ENCODE data around the gene SLC25A1.
"Not testable (repeated sequence)": the region's sequence is repeated elsewhere in the genome, so short reads cannot be mapped to it uniquely, and the experiment has no call there.

The SLC25A1 gene

DNA sequence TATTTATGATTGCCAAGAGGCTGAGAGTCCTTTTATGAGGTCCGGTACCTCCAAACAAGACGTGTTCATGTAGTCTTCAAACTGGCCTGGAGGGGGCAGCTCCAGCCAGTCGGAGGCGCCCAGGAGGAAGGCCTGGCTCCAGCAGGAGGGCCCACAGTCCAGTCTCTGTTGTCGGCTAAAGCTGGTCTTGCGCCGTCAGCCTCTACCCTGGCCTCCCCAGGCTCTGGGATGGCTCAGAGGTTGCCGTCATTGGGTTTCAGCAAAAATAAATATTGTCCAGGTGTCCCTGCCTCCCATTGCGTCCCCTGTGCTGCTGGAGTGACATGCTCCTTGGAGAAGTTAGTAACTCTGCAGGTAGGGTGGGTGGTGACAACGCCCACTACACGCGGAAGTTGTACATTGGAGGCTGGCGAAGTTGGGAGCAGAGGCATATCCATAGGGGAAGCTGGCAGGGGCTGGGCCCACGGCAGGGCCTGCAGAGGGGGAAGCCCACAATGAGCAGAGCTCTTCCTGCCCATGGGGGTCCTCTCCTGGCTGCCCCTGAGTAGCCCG is 1.0 kb upstream of the SLC25A1 start:
- no peak for DNase-seq

DNA sequence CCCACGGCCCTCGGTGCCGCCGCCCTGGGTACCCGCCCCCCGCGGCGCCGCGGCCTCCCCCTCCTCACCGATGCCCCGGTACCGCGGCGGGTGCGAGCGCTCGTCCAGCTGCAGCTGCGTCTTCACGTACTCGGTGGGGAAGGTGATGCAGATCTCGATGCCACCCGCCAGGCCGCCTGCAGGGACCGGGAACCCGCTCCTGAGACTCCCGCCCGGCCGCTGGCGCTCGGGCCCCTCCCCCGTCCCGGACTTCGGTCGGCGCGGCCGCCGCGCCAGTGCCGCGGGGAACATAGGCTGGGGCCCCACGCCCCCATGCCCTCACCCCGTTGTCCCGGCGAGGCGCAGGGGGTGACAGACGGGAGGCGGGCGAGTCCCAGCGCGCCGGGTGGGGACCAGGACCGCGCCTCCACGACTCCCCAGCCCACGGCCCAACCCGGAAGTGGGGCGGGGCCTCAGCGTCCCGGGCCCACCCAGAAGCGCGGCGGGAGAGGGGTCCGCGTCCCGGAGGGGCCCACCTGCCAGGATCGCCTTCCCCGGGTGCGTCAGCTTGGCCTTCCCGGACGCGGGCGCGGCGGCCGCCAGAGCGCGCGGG is 375 bp downstream of the SLC25A1 start:
- DNase-seq: no peak

DNA sequence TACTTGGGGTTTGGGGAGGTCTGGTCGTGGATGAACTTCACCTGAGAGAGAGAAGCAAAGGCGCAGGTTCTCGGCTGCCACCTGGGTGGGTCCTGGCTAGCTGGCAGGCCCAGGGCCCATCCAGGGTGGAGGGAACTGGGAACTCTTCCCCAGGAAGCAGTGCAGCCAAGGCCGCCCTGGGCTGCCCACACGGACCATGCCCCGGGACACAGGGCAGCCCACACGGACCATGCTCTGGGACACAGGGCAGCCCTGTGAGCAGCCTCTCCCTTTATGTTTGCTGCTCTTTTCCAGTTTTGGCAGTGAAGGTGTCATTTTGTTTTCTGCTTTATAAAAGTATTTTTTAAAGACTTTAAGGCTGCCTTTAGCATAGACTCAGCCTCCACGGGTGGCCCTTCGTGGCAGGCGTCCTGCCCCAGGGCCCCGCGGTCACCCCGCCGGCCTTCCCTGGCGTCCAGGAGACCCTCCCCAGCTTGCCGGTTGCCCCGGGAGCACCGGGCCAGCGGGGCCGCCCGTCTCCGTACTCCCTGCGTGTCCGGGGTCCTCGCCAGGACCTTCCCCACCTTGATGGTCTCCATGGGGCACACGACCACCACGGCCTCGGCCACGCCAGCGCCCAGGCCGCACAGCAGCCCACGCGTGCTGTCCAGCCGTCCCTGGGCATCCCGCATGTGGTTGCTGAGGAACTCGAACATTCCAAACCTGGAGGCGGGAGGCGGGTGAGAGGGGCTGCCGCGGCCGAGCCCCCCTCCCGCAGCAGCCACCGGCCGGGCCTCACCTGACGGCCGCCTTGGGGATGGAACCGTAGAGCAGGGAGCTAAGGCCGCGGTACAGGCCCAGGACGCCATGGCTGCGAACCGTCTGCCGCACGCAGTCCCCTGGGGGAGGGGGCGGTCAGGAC is 1.1 kb downstream of the SLC25A1 start:
- DNase-seq: no peak

DNA sequence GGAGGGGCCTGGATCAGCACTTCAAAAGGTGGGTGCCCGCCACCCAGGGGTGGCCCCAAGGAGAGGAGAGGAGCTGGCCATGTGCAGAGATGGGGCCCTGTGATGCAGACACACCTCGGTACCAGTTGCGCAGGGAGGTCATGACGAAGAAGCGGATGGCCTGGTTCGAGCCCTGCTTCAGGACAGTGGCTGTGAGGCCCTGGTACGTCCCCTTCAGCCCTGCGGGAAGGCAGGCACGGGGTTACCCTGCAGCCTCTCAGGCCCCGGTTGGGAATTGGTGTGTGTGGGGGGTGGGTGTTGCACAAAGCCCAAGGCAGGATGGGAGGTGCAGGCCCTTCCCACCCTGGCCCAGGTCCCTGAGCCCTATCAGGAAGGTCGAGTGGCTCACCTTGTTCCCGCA is 1.8 kb downstream of the SLC25A1 start:
- DNase-seq: no peak

DNA sequence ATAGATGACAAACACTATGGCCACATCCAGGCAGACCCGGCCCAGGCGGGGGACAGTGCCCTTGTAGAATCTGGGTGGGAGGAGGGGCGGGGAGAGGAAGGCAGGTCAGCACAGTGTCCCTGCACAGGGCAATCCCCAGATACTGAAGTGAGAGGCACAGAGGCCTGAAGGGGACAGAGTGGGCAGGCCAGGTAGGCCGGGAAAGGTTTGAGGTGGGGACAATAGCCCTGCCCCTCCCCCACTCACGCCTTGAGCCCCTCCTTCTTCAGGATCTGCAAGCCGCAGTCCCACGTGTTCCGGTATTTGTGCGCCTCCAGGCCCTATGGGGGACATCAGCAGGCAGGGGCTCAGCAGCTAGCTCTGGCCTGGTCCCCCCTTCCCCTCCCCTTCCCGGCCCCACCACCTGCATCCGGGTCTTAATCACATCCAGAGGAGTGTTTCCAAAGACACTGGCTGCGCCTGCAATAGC is 2.3 kb downstream of the SLC25A1 start:
- DNase-seq: no peak

DNA sequence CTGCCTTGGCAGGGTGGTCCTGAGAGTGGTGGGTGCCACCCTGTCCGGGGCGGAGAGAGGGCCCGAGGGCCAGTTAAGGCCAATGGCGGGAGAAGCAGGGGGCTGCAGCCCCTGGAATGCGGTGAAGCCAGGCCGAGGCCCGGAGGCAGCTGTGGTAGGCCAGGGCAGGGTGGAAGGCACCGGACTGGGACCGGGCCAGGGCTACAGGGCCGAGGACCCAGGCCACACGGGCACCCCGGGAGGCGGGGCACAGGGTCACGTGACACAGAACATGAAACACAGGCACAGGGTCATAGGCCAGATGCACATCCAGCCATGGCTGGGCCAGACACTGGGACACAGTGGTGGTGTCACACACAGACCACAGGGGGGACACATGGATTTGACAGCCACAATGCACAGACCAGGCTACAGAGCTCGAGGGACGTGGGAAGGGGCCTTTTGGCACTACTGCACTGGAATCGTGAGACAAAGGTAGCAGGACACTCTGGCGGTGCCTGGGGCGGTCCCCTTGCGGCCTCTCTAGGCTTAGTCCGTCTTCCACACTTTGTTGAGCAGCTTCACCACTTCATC is 2.8 kb downstream of the SLC25A1 start:
- no peak for DNase-seq

DNA sequence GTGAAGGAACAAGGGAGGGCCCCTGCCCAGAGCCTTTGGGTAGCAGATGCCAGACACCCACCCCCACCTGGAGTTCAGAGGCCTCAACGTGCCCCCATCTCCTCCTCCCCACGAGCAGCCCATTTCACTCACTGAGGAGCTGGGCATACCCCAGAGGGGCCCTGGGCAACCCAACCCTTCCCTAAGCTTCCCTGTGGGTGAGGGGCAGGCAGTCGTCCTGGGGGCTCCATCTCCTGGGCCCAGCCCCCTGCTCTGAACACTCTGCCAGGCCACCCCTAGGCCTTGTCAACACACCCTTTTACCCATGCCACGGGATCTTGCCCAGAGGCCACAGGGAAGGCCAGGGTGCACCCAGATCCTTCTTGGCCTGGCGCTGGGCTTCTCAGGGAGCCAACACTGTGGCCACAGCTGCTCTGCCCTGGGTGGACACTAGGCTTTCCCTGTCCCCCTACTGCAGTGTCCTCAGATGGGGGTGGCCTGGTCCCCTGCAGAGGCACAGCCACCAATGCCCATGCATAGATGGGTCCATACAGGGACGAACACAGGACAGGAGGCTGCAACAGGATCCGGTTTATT is 3.4 kb downstream of the SLC25A1 start:
- DNase-seq: no peak

DNA sequence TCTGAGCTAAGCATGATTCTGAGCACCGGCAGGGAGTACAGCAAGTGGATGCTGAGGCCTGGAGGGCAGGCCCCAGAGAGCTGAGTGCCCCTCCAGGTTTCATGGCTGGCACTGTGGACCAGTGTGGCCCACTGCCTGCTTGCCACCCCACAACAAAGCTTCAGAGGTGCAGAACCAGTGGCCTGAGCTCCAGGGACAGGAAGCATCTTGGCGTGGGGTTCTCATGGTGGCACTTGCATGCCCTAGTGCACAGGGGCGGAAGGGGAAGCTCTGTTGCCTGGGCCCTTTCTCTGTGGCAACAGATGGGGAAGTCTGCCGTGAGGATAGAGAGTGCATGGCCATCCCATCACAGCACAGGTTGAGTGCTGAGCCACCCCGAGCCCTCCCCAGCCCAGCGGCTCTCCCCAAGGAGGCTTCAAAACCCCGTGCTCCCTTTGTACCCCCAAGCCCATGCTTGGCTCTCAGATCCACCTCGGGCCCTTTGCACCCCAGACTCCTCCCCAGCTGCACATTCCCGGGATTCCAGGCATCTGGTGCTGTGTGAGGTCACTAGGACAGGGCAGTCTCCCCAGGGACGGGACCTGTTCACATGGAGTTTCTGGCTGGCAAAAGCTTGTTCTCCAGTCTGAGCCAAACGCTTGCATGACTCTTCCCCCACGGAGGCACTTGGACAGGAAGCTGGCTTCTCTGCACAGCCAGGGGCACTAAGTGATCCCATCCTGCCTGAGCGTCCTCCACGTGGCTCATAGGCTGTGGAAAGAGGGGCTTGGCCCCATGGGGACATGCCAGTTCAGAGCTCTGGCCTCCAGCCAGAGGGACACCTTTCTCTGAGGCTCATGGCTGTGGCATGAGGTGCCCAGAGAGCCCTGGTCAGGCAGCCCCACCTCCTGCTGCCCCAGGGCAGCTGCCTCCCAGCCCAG is 4.2 kb downstream of the SLC25A1 start:
- no peak for DNase-seq

DNA sequence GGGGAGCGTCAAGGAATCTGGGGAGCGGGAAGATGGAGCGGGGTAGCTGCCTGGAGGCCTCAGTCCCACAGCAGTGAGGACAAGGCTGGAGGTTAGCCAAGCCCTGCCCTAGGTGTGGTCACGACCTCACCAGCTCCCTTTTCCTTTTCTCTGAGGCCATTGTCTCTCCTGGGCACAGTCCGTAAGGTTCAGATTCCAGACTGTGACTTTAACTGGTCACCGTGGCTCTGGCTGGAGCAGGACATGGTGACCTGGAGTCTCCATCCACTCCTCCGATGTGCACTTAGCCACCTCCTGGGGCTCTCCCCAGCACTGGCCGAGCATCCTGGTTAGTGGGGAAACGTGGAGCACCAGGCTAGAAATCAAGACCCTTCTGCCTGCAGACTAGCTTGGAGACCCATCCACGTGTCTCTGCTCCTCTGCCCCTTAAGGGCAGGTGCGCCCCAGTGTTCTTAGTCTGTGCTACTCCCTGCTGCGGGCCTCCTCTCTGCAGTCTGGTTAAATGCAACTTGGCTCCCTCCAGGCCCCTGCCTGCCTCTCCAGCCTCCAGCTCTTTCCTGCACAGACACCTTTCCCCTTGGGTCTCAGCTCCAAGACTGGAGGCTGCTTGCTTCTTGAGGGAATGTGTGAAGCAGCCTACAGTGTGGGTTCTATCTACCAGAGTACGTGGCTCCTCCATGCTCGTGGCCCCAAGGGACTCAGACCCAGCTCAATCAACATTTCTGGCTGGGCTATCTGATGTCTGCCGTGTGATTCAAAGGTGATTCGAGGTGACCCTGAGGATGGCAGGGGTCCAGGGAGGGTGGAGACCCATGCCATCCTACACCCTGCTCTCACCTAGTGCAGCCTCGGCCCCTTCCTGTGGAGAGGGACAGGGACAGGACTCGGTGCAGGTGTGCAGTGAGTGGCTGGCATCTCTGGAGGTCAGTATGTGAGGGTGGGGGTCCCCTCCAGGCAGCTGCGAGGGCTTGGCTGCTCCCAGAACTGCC is 5.2 kb downstream of the SLC25A1 start:
- no peak for DNase-seq

DNA sequence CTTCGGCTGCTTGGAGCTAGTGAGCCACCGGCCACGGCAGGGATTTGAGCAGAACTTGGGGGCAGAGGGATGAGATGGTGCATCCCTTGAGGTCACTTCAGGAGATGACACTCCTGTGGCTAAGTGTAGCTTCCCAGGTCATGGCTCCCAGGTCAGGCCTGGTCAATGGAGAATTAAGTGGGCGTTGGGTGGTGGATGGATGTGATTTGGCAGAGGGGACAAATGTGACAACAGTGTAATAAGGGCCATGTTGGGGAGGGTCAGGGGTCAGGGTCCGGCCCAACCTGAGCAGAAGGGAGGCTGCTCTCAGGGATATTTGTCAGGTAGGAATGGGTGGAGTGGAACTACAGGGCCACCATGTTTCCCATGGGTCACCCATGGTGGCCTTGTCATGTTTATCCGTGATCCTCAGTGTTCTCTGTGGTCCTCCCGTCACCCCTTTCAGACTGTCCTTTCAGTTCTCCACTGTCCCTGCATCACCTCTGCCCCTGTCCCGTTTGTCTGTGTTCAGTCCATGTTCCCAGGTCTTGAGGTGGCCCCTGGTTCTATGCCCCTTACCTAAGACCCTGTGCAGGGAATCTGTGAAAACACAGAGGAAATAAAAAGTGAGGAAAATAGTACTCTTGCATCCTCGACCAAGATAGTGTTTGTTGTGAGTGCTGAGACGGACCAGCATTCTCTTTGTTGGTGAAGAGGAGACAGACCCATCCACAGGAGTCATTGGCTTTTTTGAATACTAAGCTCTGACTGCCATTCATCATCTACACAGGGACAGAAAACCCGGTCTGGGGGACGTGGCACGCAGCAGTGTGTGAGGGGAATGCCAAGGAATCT is 6.1 kb downstream of the SLC25A1 start:
- DNase-seq: no peak

DNA sequence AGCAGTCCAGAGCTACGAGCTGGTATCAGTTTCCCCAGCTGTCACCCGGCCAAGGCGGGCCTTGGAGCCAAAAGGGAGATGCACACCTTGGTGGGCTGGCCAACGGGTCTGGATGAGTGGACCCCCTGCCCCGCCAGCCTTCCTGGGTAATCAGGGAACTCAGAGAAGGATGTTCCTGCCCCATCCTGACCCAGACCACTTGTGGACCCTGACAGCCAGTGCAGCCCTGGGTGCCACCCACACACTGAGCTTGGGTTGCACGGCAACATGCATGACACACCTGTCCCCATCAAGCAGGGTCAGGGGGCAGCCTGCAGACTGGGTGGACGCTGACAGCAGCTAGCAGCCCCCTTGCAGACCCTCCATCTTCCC is 8.6 kb downstream of the SLC25A1 start:
- DNase-seq: no peak

DNA sequence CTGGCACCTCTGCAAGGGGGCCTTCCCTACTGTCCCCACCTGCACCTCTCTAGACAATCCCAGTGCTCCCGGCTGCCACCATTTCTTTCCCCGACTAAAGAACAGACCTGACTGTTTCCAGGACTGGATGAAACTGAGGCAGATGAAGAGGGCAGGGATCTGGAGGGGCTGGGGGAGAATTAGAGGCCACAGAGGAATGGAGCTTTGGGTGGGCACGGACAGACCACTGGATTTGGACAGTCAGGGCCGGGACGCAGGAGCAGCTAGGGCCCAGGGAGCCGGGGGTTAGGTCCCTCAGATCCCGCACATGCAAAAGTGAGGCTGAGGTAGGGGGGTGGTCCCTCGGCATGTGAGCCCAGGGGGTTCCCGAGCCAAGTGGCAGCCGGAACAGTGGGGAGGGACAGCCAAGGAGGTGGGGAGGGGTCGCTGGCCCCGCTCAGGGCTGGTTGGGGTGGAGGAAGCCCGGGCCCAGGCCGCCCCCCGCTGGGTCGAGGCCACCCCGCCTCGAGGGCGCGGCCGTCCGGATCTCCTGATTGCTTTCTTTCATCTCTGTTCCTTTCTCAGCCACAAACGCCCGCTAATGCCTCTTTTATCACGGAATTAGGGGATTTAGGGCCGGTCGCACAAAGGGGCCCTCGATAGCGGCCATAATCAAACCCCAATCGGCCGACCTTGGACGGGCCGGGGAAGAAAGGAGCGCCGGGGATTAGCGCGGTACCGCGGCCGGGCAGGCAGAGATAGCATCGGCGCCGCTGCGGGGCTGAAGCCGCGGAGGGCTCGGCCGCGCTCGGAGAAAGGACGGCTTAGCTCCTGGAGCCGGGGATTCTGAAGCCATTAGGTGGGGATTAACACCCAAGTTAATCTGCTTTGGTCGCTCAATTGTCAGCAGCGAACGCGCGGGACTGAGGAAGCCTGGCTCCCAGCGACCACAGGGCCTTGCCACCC is 9.3 kb downstream of the SLC25A1 start:
- DNase-seq: no peak

DNA sequence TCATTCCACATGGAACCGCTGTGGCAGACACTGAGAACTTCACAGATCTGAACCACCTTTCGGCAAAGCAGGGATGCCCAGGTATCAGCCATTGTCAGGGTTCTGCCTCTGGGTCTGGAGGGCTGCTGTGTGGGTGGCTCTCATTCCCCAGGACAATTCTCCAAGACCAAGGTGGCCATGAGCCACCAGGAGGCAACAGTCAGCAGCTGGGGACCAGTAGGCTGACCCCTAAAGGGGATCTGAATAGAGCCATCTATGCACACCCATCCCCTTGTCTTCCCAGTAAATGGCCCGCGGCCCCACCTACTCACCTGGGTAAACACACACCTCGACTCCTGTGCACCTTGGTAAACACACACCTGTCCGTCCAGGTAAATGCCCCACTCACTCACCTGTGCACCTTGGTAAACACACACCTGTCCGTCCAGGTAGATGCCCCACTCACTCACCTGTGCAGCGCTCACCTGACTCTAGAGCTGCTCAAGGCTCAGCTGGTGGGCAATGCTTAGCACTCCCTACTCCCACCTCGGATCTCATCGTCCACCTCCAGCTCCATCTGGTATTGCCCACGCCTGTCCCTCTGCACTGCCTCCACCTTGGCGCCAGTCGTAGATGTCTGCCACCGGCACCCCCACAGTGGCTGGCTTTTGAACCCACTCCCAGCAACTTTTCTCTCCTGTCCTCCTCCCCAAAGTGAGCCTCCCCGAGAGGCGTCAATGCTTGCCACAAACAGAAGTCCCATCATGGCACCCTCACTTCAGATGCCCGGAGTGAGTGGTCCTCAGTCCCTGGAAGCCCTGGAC is 10.2 kb downstream of the SLC25A1 start:
- no peak for DNase-seq

DNA sequence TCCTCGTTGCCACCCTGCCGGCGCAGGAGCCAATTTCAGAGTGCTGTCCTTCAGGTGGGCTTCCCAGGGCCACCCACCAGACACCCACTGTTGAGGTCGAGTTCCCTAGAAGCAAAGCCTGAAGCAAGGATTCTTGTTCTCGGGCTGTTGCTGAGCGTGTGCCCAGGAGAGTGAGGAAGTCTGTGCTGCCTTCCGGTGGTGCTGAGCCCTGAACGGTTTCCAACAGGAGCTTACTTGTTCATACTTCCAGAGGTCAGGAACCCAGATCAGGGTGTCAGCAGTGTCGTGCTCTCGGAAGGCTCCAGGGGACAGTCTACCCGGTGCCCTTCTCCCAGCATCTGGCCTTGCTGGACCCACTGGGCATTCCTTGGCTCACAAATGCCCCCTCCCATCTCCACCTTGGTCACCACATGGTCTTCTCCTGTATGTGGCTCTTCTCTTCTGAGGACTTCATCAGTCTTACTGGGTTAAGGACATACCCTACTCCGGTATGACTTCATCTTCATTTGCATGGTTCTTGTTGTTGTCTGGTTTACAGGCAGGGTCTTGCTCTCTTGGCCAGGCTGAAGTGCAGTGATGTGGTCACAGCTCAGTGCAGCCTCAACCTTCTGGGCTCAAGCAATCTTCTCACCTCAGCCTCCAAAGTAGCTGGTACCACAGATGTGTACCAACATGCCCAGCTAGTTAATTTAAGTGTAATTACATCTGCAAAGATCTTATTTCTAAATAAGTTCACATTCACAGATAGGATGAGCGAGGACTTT is 11.2 kb downstream of the SLC25A1 start:
- no peak for DNase-seq

DNA sequence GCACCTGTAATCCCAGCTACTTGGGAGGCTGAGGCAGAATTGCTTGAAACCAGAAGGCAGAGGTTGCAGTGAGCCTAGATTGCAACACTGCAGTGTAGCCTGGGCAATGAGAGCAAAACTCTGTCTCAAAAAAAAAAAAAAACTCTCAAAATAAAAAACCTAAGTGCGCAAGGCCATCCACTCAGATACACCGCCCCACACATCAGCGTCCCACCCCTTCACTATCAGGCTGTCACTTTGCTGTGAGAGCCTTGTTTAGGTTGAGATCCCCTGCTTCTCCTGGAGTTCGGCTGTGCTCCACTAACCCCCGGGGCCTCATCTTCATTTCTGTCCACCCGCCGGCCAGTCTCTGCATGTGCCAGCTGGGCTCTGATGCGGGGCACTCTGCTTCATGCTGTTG is 12.1 kb downstream of the SLC25A1 start:
- DNase-seq: no peak

DNA sequence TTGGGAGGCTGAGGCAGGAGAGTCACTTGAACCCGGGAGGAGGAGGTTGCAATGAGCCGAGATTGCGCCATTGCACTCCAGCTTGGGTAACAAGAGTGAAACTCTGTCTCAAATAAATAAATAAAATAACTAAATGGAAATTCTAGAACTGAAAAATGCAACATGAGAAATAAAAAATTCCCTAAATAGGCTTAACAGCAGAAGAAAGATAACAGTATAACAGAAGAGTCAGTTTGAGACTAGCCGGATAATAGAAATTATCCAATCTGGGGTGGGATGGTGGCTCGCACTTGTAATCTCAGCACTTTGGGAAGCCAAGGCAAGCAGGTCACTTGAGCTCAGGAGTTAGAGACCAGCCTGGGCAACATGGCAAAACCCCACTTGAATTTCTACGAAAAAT is 14.1 kb downstream of the SLC25A1 start:
- no peak for DNase-seq

DNA sequence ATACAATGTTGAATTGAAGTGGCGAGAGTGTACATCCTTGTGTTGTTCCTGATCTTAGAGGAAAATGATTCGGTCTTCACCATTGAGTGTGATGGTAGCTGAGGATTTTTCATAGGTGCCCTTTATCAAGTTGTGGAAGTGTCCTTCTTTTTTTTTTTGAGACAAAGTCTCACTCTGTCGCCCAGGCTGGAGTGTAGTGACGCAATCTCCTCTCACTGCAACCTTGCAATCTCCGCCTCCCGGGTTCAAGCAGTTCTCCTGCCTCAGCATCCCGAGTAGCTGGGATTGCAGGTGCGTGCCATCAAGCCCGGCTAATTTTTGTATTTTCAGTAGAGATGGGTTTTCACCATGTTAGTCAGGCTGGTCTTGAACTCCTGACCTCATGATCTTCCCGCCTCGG is 19.9 kb downstream of the SLC25A1 start:
- not testable (repeated sequence) for DNase-seq
